ENCODE data around the gene ATG12.
"Not testable (repeated sequence)": the region's sequence is repeated elsewhere in the genome, so short reads cannot be mapped to it uniquely, and the experiment has no call there.

ATG12 gene

GRCh38 chr5:115842089-115842935 lies 947 bp upstream of the ATG12 start:
- DNase-seq = peak; percentile 32

GRCh38 chr5:115840873-115841272 lies 492 bp downstream of the ATG12 start:
- no peak for DNase-seq

DNA sequence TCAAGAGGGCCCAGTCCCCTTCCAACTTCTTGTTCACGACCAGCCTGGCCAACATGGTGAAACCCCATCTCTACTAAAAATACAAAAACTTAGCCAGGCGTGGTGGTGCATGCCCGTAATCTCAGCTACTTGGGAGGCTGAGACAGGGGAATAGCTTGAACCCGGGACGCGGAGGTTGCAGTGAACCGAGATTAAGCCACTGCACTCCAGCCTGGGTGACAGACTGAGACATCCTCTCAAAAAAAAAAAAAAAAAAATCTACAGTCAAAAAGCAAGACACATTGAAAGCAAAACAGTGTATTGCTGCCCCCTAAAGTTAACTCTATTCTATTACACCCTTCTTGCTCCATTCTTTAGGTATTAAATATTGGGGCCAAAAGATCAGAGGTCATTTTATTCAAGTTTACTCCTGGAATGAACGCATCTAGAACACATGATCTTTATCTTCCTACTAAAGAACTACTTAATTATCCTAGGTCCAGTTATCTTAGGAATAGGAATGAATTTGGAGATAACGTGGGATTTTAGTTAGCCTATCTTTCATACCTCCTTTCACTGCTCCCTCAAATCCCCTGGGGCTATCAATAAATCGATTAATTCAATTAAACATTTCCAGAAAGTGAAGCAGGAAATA lies 2.4 kb downstream of the ATG12 start:
- DNase-seq = peak; percentile 78

DNA sequence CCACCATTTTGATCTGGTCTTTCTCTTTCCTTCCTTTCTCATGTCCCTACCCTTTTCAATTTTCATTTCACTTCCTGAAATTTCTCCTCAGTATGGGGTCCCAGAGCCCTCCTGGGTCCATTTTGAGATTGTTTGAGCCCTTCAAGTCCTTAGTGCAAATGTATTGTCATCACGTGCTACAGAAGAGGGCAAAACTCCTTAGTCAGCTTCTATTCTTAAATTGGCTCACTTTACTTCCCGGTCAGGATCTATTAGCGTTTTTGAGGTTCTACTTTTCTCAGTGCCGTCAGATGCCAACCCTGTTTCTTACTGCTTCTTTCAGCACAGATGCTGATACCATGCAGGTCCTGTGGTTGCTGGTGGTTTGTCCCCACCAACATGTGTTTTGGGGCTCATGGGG lies 5.9 kb downstream of the ATG12 start:
- DNase-seq = no peak

- peak; percentile 49 for DNase-seq
Measured at GRCh38 chr5:115831163-115831768, 10.1 kb downstream of the ATG12 start.

DNA sequence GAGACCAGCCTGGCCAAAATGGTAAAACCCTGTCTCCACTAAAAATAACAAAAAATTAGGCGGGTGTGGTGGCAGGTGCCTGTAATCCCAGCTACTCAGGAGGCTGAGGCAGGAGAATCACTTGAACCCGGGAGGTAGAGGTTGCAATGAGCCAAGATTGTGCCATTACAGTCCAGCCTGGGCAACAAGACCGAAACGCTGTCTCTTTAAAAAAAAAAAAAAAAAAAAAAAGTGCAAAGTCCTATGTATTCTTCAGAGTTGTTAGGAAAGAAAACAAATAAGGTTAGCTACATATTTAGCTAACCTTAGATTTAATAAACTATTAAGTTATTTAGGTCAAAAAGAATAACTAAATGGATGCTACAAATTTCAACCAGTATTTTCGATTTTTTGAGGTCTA lies 11.5 kb downstream of the ATG12 start:
- no peak for DNase-seq

- DNase-seq = no peak
Measured at GRCh38 chr5:115825948-115826347, 15.4 kb downstream of the ATG12 start.

DNA sequence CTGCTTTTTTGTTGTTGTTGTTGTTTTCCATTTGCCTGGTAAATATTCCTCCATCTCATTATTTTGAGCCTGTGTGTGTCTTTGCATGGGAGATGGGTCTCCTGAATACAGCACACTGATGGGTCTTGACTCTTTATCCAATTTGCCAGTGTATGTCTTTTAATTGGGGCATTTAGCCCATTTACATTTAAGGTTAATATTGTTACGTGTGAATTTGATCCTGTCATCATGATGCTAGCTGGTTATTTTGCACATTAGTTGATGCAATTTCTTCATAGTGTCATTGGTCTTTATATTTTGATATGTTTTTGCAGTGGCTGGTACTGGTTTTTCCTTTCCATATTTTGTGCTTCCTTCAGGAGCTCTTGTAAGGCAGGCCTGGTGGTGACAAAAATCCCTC lies 16.4 kb downstream of the ATG12 start:
- DNase-seq = not testable (repeated sequence)

- DNase-seq = no peak
Measured at GRCh38 chr5:115820846-115821245, 20.5 kb downstream of the ATG12 start.

DNA sequence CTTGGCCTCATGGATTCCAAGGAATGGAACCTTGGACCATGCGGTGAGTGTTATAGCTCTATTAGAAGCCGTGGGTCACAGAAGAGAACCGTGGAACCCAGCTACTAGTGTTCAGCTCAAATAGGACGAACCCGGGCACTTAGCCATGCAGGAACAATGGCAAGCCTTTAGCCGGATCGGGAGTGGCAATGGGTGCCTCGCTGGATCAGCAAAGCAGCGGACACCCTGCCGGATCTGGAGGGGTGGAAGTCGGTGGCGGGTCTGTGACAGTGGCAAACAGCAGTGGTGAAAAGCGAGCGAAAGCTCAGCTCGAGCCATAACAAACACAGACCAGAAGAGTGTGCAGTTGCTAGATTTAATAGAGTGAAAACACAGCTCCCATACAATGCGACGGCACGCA lies 22.5 kb downstream of the ATG12 start:
- no peak for DNase-seq

DNA sequence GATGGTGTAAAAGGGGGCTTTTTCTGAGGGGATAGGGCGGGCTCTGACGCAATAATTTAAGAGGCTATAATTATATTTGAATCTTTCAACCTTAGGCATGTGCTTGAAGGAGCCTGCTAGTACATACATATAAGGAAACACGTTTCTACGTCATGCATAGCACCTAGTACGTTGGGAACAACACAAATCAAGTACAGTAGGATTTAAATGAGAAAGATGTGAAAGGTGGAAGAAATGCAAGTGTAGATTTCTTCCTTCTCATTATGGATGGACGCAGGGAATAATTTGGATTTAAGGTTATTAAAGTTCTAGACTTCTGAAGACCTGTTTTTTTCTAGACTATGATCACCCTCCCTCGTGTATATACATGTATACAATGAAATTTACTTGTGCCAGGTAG lies 24.0 kb downstream of the ATG12 start:
- no peak for DNase-seq

- DNase-seq = peak; percentile 20
Measured at GRCh38 chr5:115816226-115817081, 24.9 kb downstream of the ATG12 start, which contains the start of gene CDO1. TSS of gene CDO1 (minus strand) at chr5:115816659. CDS start at chr5:115816397, 262 bp downstream.

- DNase-seq = no peak
Measured at GRCh38 chr5:115815693-115816225, 25.6 kb downstream of the ATG12 start.

DNA sequence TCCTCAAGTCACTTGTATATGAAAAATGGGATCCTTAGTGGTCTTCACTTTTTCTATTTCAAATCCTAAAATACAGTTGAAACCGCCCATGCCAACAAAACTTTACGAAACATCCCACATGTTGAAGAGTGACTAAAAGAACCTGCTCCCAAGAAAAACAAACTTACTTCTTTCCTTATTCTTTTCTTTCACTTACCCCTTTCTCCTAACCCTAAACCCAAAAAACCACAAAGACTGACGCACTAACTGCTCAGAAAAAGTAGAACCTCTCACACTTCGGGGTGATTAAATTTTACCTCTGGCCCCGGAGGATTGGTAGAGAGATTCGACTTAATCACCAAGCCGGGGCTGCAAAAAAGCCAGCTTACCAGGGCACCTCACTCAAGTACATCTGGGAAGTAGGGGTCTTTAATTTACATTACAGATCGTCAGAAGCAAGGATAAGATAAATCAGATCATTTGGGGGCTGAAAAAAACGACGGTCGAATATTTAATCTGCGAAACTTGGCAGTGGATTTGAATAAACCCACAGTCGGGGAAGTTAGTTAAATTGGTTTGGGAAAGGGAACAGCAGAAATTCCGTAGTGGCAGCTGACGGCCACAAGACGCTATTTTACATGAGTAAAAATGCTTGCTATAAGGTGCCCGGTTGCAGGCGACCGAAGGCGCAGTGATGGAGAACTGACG lies 26.2 kb downstream of the ATG12 start:
- peak; percentile 12 for DNase-seq

GRCh38 chr5:115813719-115814118 lies 27.6 kb downstream of the ATG12 start:
- peak; percentile 16 for DNase-seq

DNA sequence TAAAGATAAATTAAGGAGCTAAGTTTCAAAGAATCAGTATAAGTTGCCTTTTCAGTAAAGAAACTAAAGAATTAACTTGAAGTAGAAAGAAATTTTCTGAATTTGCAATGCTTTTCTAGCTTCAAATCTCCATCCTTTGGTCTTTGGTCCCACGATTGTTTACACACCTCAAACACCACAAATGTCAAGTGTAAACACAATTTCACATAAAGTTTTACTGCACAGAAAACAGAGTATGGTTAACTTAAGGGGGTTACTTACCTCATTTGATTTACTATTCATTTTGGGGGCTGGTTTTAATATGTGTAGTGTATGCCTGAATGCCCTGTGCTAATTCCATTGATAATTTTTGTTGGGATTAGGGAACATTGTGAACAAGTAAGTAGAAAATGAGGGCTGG lies 29.0 kb downstream of the ATG12 start:
- no peak for DNase-seq

DNA sequence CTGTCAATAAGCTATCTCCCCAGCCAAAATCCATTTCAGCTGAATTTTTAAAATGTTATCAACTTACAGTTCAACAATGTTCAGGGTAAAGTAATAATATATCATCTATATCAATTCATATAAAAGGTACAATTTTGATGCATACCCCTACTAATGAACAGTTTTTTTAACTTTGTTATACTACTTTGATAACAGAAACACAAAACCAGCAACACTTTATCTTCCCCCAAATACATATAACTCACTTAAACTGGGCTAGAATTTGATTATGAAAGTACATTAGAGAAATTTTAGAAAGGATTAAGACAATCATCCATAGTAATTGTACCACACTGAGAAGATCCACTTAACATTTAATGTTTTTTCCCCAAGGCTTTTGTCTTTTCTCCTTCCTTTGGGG lies 30.0 kb downstream of the ATG12 start:
- no peak for DNase-seq

- no peak for DNase-seq
Measured at GRCh38 chr5:115810761-115811160, 30.6 kb downstream of the ATG12 start.

DNA sequence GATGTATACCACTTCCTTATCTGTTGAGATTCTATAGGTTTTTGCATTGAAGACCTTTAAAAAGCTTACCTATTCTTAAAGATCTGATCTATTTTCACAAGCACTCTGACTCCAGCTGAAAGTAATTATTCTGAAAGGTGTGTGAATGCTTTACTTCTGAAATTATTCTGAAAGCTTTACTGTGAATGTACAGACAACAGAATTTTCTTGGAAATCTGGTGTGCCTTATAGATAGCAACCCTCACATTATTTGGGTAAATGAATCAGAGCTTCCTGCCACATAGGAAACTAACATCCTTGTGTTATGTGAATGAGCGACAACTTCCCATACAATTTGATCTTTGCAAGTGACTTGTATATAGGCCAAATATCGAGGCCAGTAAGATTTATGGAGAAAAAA lies 31.4 kb downstream of the ATG12 start:
- DNase-seq = peak; percentile 45

DNA sequence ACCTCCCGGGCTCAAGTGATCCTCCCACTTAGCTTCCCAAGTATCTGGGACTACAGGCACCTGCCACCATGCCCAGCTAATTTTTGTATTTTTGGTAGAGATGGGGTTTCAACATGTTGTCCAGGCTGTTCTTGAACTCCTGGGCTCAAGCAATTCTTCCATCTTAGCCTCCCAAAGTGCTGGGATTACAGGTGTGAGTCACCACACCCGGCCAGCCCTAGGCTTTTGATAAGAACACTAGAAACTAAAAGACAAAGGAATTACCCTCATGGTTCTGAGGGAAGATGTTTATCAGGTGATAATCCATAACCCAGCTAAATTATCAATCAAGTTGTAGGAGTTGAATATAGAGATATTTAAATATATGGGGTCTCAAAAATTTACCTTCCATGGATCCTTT lies 33.3 kb downstream of the ATG12 start:
- DNase-seq = not testable (repeated sequence)

DNA sequence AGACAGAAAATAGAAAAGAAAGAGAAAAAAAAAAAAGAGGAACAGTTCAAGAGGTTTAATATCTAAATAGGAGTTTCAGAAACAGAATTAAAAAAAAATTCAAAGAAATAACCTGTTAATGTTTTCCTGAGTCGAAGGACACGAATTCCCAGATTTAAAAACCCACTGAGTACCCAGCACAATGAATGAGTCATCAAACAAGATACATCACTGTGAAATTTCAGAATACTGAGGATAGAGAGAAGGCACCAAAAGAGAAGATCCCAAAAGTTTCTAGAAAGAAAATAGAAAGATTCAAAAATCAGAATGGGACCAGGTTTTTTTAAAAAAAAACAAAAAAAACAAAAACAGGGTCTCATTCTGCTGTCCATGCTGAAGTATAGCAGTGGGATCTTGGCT lies 33.7 kb downstream of the ATG12 start:
- DNase-seq = no peak

All from activated CD4-positive, alpha-beta T cell treated with anti-CD3 and anti-CD28 coated beads, Interleukin-10, Interleukin-2, amounts not matched to agents 100 ng/mL and 50 ng/mL, durations not matched to agents 16 hours and 8 hours (primary cell).